ENCODE measurements around the gene HOXA6. TPM values are rescaled to one million over a fixed set of nuclear protein-coding genes. Genes with fewer than 3 reads are reported as not detected.

HOXA6 gene
- total RNA-seq, 2 experiments from 2014 or later, result not detected

DNA sequence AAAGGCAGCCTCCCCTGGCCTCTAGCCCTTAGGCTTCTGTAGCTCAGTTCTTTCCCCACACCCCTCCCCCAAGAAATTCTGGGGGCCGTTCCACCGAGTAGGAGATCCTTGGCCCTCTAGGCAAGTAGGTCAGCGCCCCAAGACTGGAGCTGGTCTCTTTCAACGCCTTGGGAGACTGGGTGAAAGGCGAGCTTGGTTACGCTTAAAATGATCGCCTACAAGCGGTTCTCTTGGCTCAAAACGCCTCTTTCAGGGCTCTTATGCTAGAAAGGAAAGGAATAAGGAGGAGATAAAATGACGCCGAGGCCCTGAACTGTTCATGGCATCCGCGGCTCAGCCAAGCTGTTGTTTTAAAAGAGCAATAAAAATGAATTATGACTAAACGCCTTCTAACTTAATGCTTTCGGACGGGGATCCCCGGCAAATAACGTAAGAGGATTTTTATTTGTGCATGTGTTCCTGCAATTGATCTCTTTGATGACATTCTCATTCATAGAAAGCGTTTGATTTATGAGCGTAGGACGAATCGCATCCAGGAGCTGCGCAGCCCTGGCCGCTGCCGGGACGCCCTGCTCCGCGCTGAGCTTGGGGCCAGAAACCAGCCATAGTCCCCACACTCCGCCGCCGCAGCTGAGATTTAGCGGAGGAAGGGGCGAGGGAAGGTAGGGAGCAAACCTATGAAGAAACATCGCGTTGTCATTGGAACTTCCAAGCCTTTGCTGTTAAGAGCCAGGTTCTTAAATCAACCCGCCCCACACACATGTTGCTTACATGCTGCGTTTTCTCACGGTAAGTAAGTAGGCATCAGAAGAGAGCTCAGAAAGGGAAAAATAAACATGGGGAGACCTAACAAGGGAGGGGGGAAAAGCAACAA lies 48.8 kb downstream of the HOXA6 start:
- CTCF ChIA-PET, result no interaction called here
- H3K27me3 ChIP-seq (ENCODE audit: control insufficient read depth in 1 of 2, insufficient read depth in 2 of 2, low read length in 2 of 2), result peaks cover 68 to 78% of the 10 kb centered on the region in 2 experiments
- intact Hi-C loops (cut with DNase I, micrococcal nuclease), result loop anchor here in 1 of 2 experiments (10.0 kb wide), 2 partner anchors 234 to 1244 kb away; partner anchors contain the start of gene SKAP2

DNA sequence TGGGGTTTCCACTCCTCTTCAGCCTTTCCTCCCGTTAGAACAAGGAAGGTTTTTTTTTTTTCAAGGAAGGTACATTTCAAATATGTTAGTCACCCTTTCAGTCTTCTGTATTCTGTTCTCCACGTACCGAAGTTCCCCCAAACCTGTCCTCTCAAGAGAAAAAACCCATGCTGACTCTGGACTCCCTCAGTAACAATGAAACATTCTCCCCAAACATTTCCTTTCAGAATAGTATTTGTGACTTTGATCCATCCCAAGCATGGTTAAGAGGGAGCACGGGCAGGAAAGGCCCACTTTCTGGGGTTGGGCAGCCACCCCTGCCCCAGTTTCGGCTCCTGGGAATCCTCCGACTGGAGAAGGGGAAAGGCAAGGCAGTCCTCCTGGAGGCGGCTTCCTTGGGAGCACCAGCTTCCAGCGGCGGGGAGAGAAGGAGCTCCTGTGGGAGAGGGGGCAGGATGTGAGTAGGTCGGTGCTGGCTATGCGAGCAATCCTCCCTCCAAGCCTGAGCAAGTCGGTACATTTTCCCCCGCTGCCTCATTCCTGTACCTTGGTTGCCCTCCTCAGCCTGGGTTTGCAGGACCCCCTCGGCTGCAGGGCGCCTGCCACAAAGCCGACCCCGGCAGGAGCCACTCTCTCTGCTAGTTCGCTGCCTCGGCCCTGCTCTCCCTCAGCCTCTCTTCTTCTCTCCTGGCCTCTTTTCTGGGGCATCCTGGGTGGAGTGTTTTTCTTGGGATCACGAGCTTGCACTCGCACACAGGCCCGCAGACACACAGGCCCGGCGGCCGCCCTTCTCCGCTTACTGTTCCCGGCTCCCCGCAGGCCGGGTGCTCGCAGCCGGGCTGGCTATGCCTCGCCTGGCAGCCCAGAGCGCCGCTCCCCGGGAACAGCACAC lies 49.6 kb downstream of the HOXA6 start:
- H3K27me3 ChIP-seq (ENCODE audit: control insufficient read depth in 1 of 2, insufficient read depth in 2 of 2, low read length in 2 of 2), result peaks cover 65 to 78% of the 10 kb centered on the region in 2 experiments
- H3K36me3 ChIP-seq (ENCODE audit: insufficient read depth, low read length), result no peaks in the 10 kb centered on the region
- H3K36me3 Mint-ChIP-seq (ENCODE audit: low read depth), result no peaks in the 10 kb centered on the region
- H3K27me3 Mint-ChIP-seq, result peaks cover 91% of the 10 kb centered on the region
- peaks cover 0 to 20% of the 10 kb centered on the region in 2 experiments for H3K9me3 ChIP-seq (ENCODE audit: control insufficient read depth in 1 of 2, insufficient read depth in 1 of 2, low read length in 2 of 2)
- ChIA-PET POLR2A (no interaction called here), CTCF (no interaction called here)
- intact Hi-C loops (cut with DNase I, micrococcal nuclease), result loop anchor here in 1 of 2 experiments (10.0 kb wide), 2 partner anchors 233 to 1243 kb away; partner anchors contain the start of gene SKAP2
- no peak for DNase-seq
- H3K4me1 Mint-ChIP-seq (ENCODE audit: low read depth), result peaks cover 31% of the 10 kb centered on the region
- H3K27ac ChIP-seq (ENCODE audit: low read depth in 1 of 2, low read length in 2 of 2), result no peak overlapping the region
- TF ChIP-seq, protein P1, sequence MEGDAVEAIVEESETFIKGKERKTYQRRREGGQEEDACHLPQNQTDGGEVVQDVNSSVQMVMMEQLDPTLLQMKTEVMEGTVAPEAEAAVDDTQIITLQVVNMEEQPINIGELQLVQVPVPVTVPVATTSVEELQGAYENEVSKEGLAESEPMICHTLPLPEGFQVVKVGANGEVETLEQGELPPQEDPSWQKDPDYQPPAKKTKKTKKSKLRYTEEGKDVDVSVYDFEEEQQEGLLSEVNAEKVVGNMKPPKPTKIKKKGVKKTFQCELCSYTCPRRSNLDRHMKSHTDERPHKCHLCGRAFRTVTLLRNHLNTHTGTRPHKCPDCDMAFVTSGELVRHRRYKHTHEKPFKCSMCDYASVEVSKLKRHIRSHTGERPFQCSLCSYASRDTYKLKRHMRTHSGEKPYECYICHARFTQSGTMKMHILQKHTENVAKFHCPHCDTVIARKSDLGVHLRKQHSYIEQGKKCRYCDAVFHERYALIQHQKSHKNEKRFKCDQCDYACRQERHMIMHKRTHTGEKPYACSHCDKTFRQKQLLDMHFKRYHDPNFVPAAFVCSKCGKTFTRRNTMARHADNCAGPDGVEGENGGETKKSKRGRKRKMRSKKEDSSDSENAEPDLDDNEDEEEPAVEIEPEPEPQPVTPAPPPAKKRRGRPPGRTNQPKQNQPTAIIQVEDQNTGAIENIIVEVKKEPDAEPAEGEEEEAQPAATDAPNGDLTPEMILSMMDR (IDR thresholded peaks at IDR 0.05), result no peak
- H3K9me3 Mint-ChIP-seq, result no peaks in the 10 kb centered on the region
- no peak overlapping the region for H3K4me3 ChIP-seq (ENCODE audit: low read length)
- peaks cover 54% of the 10 kb centered on the region for H3K4me1 ChIP-seq (ENCODE audit: insufficient read depth, low read length)
- no peak overlapping the region for H3K27ac Mint-ChIP-seq
- H3K4me3 Mint-ChIP-seq, result peak overlapping the region; percentile 90
- no peak for ATAC-seq (ENCODE audit: poor library complexity)

More for the DNA sequence above, 48.8 kb downstream of the HOXA6 start:
- H3K4me3 ChIP-seq (ENCODE audit: low read length), result no peak overlapping the region
- no peaks in the 10 kb centered on the region for H3K9me3 Mint-ChIP-seq
- POLR2A ChIA-PET, result no interaction called here
- DNase-seq (no peak), ATAC-seq (ENCODE audit: poor library complexity) (no peak)
- no peak overlapping the region for H3K27ac ChIP-seq (ENCODE audit: low read depth in 1 of 2, low read length in 2 of 2)
- TF ChIP-seq, protein P1 (IDR thresholded peaks at IDR 0.05), result no peak
- H3K9me3 ChIP-seq (ENCODE audit: control insufficient read depth in 1 of 2, insufficient read depth in 1 of 2, low read length in 2 of 2), result peaks cover 0 to 25% of the 10 kb centered on the region in 2 experiments
- H3K4me1 Mint-ChIP-seq (ENCODE audit: low read depth), result peaks cover 38% of the 10 kb centered on the region
- no peaks in the 10 kb centered on the region for H3K36me3 ChIP-seq (ENCODE audit: insufficient read depth, low read length)
- H3K27ac Mint-ChIP-seq, result no peak overlapping the region
- peak overlapping the region; percentile 13 for H3K4me3 Mint-ChIP-seq
- H3K27me3 Mint-ChIP-seq, result peaks cover 91% of the 10 kb centered on the region
- no peaks in the 10 kb centered on the region for H3K36me3 Mint-ChIP-seq (ENCODE audit: low read depth)
- peaks cover 56% of the 10 kb centered on the region for H3K4me1 ChIP-seq (ENCODE audit: insufficient read depth, low read length)

DNA sequence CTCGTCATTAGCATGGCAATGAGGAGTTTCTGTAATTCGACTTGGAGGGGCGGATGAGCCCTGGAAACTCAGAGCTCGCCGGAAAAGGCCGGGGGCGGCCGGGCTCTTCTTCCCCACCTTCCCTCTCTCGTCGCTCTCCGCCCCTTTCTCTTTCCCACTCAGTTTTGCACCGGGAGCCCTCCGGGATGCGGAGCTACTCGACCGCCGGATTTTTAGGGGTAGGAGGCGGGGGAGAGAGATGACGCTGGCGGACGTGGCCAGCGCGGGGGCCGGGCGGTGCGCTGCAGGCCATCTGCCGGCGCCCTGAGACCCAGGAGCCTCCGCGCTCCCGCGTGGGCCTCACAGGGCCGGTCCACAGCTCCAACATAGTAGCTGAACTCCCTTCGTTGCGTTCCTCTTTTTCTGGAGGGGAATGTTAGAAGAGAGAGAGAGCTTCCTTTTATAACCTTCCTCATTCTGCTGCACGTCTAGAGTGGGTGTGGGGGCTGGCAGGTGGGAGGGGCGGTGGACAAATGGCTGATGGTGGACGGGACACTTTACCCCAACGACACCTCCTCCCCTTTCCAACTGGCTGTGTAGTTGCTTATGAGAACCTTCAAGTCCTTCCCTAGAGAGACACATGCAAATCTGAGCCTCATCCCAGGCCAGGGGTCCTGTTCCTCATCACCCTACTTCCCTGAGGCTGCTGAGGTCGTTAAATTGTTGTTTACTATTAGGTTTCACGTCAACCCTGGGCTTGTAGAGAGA lies 50.6 kb downstream of the HOXA6 start:
- H3K27ac ChIP-seq (ENCODE audit: low read depth in 1 of 2, low read length in 2 of 2), result no peak overlapping the region
- no peak for ATAC-seq (ENCODE audit: poor library complexity)
- H3K4me1 Mint-ChIP-seq (ENCODE audit: low read depth), result peaks cover 22% of the 10 kb centered on the region
- H3K4me3 ChIP-seq (ENCODE audit: low read length), result peak overlapping the region; percentile 77
- H3K36me3 ChIP-seq (ENCODE audit: insufficient read depth, low read length), result no peaks in the 10 kb centered on the region
- peaks cover 66 to 78% of the 10 kb centered on the region in 2 experiments for H3K27me3 ChIP-seq (ENCODE audit: control insufficient read depth in 1 of 2, insufficient read depth in 2 of 2, low read length in 2 of 2)
- peaks cover 91% of the 10 kb centered on the region for H3K27me3 Mint-ChIP-seq
- DNase-seq, result peak in 3 of 14 experiments; percentile 15 to 43 (median 38)
- H3K36me3 Mint-ChIP-seq (ENCODE audit: low read depth), result no peaks in the 10 kb centered on the region
- ChIA-PET CTCF (no interaction called here), POLR2A (interaction anchor here (0.5 to 1.2 kb wide), 4 partner anchors 13 to 237 kb away, joined by 3 read pairs; no protein-coding TSS in a partner anchor)
- H3K9me3 ChIP-seq (ENCODE audit: control insufficient read depth in 1 of 2, insufficient read depth in 1 of 2, low read length in 2 of 2), result peaks cover 0 to 20% of the 10 kb centered on the region in 2 experiments
- H3K4me3 Mint-ChIP-seq, result peak overlapping the region; percentile 90
- H3K4me1 ChIP-seq (ENCODE audit: insufficient read depth, low read length), result peaks cover 45% of the 10 kb centered on the region
- intact Hi-C loops (cut with DNase I, micrococcal nuclease), result loop anchor here in 1 of 2 experiments (10.0 kb wide), 2 partner anchors 232 to 1242 kb away; partner anchors contain the start of gene SKAP2
- TF ChIP-seq, protein P1 (IDR thresholded peaks at IDR 0.05), result no peak
- H3K9me3 Mint-ChIP-seq, result no peaks in the 10 kb centered on the region
- no peak overlapping the region for H3K27ac Mint-ChIP-seq

Measured in CD4-positive, alpha-beta T cell (primary cell).